ENCODE results near the gene NPR2. TPM values are rescaled to one million over a fixed set of nuclear protein-coding genes. Genes with fewer than 3 reads are reported as not detected.

The NPR2 gene
- total RNA-seq, 1 experiment from 2014 or later: 0.25 TPM

GRCh38 chr9:35832814-35833213 is 41.4 kb downstream of the NPR2 start:
- no peak for DNase-seq (ENCODE audit: low spot score)

GRCh38 chr9:35834260-35835215 is 43.1 kb downstream of the NPR2 start:
- no peak for DNase-seq (ENCODE audit: low spot score)

GRCh38 chr9:35835216-35835632 is 43.8 kb downstream of the NPR2 start:
- DNase-seq (ENCODE audit: low spot score): no peak

GRCh38 chr9:35835766-35836165 is 44.4 kb downstream of the NPR2 start:
- no peak for DNase-seq (ENCODE audit: low spot score)

GRCh38 chr9:35836595-35836994 is 45.2 kb downstream of the NPR2 start:
- no peak for DNase-seq (ENCODE audit: low spot score)

GRCh38 chr9:35839926-35840325 is 48.5 kb downstream of the NPR2 start:
- no peak for DNase-seq (ENCODE audit: low spot score)

- DNase-seq (ENCODE audit: low spot score): no peak
These were observed 49.7 kb downstream of the NPR2 start for GRCh38 chr9:35840881-35841644.

GRCh38 chr9:35841645-35841900 is 50.2 kb downstream of the NPR2 start:
- DNase-seq (ENCODE audit: low spot score): no peak

- DNase-seq (ENCODE audit: low spot score): no peak
These were observed 50.8 kb downstream of the NPR2 start for GRCh38 chr9:35842020-35842745.

- DNase-seq (ENCODE audit: low spot score): no peak
These were observed 51.4 kb downstream of the NPR2 start for GRCh38 chr9:35842795-35843194.

- DNase-seq (ENCODE audit: low spot score): peak; percentile 94
These were observed 53.4 kb downstream of the NPR2 start for GRCh38 chr9:35844628-35845270.

- DNase-seq (ENCODE audit: low spot score): no peak
These were observed 54.7 kb downstream of the NPR2 start for GRCh38 chr9:35845824-35846771.

- no peak for DNase-seq (ENCODE audit: low spot score)
These were observed 56.6 kb downstream of the NPR2 start for GRCh38 chr9:35847792-35848572.

GRCh38 chr9:35852267-35852815 is 61.0 kb downstream of the NPR2 start:
- no peak for DNase-seq (ENCODE audit: low spot score)

GRCh38 chr9:35852876-35853865 is 61.8 kb downstream of the NPR2 start:
- DNase-seq (ENCODE audit: low spot score): no peak

GRCh38 chr9:35854091-35854762 is 62.8 kb downstream of the NPR2 start:
- no peak for DNase-seq (ENCODE audit: low spot score)

- no peak for DNase-seq (ENCODE audit: low spot score)
These were observed 64.8 kb downstream of the NPR2 start for GRCh38 chr9:35856206-35856605.

- no peak for DNase-seq (ENCODE audit: low spot score)
These were observed 65.5 kb downstream of the NPR2 start for GRCh38 chr9:35856882-35857281.

Data from H4 (cell line).